Measurements from ENCODE around the gene HK2. TPM values are rescaled to one million over a fixed set of nuclear protein-coding genes. Genes with fewer than 3 reads are reported as not detected.

HK2 gene
- total and polyA plus RNA-seq, 2 donors (not counting 3 experiments of a cell fraction or from before 2014, with no cell fraction given): 3.4 to 13.0 TPM

GRCh38 chr2:74847070-74847858 lies 13.3 kb downstream of the HK2 start:
- H4K20me1 ChIP-seq (replicated peaks; ENCODE audit: control insufficient read depth, extremely low read depth, insufficient read depth, low read length): no peaks in the 10 kb centered on the region

More at GRCh38 chr2:74847070-74847858, 13.3 kb downstream of the HK2 start:
- ChIA-PET POLR2A (no interaction called here), CTCF (interaction anchor here (4.3 kb wide), 1 partner anchor 11 kb away, joined by 40 read pairs; the partner anchor contains the start of gene HK2)
- Histone ChIP-seq H3K27ac (ENCODE audit: insufficient read depth, low read depth, low read length) (no peak overlapping the region), H3K9me3 (replicated peaks; ENCODE audit: control insufficient read depth, insufficient read depth, low read length) (no peaks in the 10 kb centered on the region), H3K4me2 (ENCODE audit: insufficient read depth, low read length) (no peak overlapping the region), H3K9ac (replicated peaks; ENCODE audit: extremely low read depth, insufficient read depth, low read length) (no peak overlapping the region), H3K9me1 (replicated peaks; ENCODE audit: control insufficient read depth, extremely low read depth, insufficient read depth, low read length) (no peaks in the 10 kb centered on the region), H3K79me2 (ENCODE audit: control insufficient read depth, insufficient read depth, low read length) (peaks cover 7% of the 10 kb centered on the region), H3K4me3 (replicated peaks in 1 of 3; ENCODE audit: insufficient read depth in 1 of 3, low read depth in 1 of 3, low read length in 3 of 3) (no peak overlapping the region), H3K4me1 (ENCODE audit: control insufficient read depth, extremely low read depth, insufficient read depth, low read length) (peaks cover 47% of the 10 kb centered on the region), H2AFZ (ENCODE audit: low read depth, low read length) (no peak overlapping the region), H3K36me3 (ENCODE audit: control insufficient read depth in 2 of 2, extremely low read depth in 1 of 2, insufficient read depth in 2 of 2, low read length in 2 of 2) (no peaks in the 10 kb centered on the region), H3K27me3 (ENCODE audit: control insufficient read depth in 2 of 2, insufficient read depth in 2 of 2, low read length in 2 of 2) (no peaks in the 10 kb centered on the region)
- no TSS peak for BruUV-seq (replicated peaks)
- no peak for DNase-seq (ENCODE audit: low read depth, low spot score)
- FAIRE-seq: no peak
- intact Hi-C loops (cut with micrococcal nuclease): no loop called here
- TF ChIP-seq POLR2A (IDR thresholded peaks at IDR 0.05; ENCODE audit: low read depth, low read length) (no peak), JUN (IDR thresholded peaks at IDR 0.05; ENCODE audit: borderline replicate concordance, insufficient read depth, insufficient read length, low read depth) (no peak), CTCF (IDR thresholded peaks at IDR 0.05; ENCODE audit: extremely low read depth in 1 of 2, insufficient read depth in 1 of 2, low read depth in 1 of 2, low read length in 2 of 2) (no peak), MYC (IDR thresholded peaks at IDR 0.05; ENCODE audit: low read depth, low read length) (no peak), FOS (IDR thresholded peaks at IDR 0.05; ENCODE audit: borderline replicate concordance, insufficient read depth, low read length) (no peak), POLR2AphosphoS5 (IDR thresholded peaks at IDR 0.05; ENCODE audit: insufficient read depth, low read depth, low read length) (no peak), EZH2 (IDR thresholded peaks at IDR 0.05; ENCODE audit: borderline replicate concordance, low read depth, low read length, severe bottlenecking) (no peak), MAX (IDR thresholded peaks at IDR 0.05; ENCODE audit: insufficient read depth, insufficient read length) (no peak), GATA2 (IDR thresholded peaks at IDR 0.05; ENCODE audit: insufficient read depth, insufficient read length, low read depth, low read length) (no peak)
- dilution Hi-C loops (cut with MboI; ENCODE audit: extremely low pct_ligation_motif_present, low sequenced_read_pairs): no loop called here
